Smooth muscle cell (in vitro differentiated cells): ENCODE results near the gene YTHDC1. TPM values are rescaled to one million over a fixed set of nuclear protein-coding genes. Genes with fewer than 3 reads are reported as not detected.

ENCODE experiments used
- DNase-seq: peaks from one replicate; lab custom pipeline; 2025; ENCODE audit not compliant: unreplicated experiment; lab: John Stamatoyannopoulos, UW
- H2AFZ ChIP-seq: fragments of 200-600 bp; sonication (generic); 2 replicates; pipeline ENCODE4 v1.6.0; 2016; ENCODE audit warnings: antibody characterized with exemption, low read depth, mild to moderate bottlenecking
- H3F3A ChIP-seq: fragments of 200-600 bp; sonication (generic); 2 replicates; pipeline ENCODE4 v1.6.0; 2017; ENCODE audit warnings: antibody characterized with exemption, low read depth
- H3K27ac ChIP-seq: fragments of 200-600 bp; sonication (generic); 2 replicates; pipeline ENCODE4 v1.5.1; 2016; ENCODE audit warnings: low read depth, mild to moderate bottlenecking
- H3K27me3 ChIP-seq: fragments of 200-600 bp; sonication (generic); 2 replicates; pipeline ENCODE4 v1.6.1; 2016; ENCODE audit warnings: low read depth, mild to moderate bottlenecking
- H3K36me3 ChIP-seq: fragments of 200-600 bp; sonication (generic); 2 replicates; pipeline ENCODE4 v1.5.1; 2016; ENCODE audit warnings: low read depth
- H3K4me1 ChIP-seq: fragments of 200-600 bp; sonication (generic); 2 replicates; pipeline ENCODE4 v1.5.1; 2016; ENCODE audit warnings: low read depth
- H3K4me2 ChIP-seq: fragments of 200-600 bp; sonication (generic); 2 replicates; pipeline ENCODE4 v1.6.0; 2016; ENCODE audit warnings: mild to moderate bottlenecking
- H3K4me3 ChIP-seq: fragments of 200-600 bp; sonication (generic); 2 replicates; pipeline ENCODE4 v1.5.1; 2016; ENCODE audit warnings: mild to moderate bottlenecking
- H3K79me2 ChIP-seq: fragments of 200-600 bp; sonication (generic); 2 replicates; pipeline ENCODE4 v1.6.0; 2016; ENCODE audit warnings: low read depth, mild to moderate bottlenecking
- H3K9ac ChIP-seq: fragments of 200-600 bp; sonication (generic); 2 replicates; pipeline ENCODE4 v1.6.0; 2016; ENCODE audit warnings: low read depth
- H3K9me3 ChIP-seq: fragments of 200-600 bp; sonication (generic); replicated peaks from 2 replicates; pipeline ENCODE4 v1.5.1; 2016; ENCODE audit warnings: low read depth
- H4K20me1 ChIP-seq: fragments of 200-600 bp; sonication (generic); 2 replicates; pipeline ENCODE4 v1.6.0; 2016; ENCODE audit warnings: low read depth
- WGBS: methylation state at CpG from one replicate; pipeline ENCODE4 v1.1.7; 2016; ENCODE audit warnings: low lambda C conversion rate; 5-methylcytosine and 5-hydroxymethylcytosine counted together
- polyA plus RNA-seq: library from polyadenylated mRNA; unstranded; fragments of >200 nt; fragmentation: Nextera tagmentation; extraction: Ambion mirVana; gene quantifications from 2 replicates; pipeline ENCODE4 v1.2.1, GENCODE V29; 2016
- total RNA-seq: library from RNA; depleted of rRNA; stranded (reverse); fragments of >200 nt; gene quantifications from 2 replicates; pipeline ENCODE4 v1.2.3, GENCODE V29; 2014
- TF ChIP-seq, protein P1 (sequence below): fragments of 200-600 bp; sonication (generic); IDR thresholded peaks from 2 replicates; pipeline ENCODE4 v1.5.1; 2017; ENCODE audit warnings: borderline replicate concordance, mild to moderate bottlenecking, antibody characterized with exemption; ENCODE audit not compliant: insufficient read depth, poor library complexity, severe bottlenecking

YTHDC1 gene
- 59.1 and 89.7 TPM in 2 replicates for total RNA-seq
- polyA plus RNA-seq, result 34.3 and 49.0 TPM in 2 replicates

- TF ChIP-seq, protein P1, sequence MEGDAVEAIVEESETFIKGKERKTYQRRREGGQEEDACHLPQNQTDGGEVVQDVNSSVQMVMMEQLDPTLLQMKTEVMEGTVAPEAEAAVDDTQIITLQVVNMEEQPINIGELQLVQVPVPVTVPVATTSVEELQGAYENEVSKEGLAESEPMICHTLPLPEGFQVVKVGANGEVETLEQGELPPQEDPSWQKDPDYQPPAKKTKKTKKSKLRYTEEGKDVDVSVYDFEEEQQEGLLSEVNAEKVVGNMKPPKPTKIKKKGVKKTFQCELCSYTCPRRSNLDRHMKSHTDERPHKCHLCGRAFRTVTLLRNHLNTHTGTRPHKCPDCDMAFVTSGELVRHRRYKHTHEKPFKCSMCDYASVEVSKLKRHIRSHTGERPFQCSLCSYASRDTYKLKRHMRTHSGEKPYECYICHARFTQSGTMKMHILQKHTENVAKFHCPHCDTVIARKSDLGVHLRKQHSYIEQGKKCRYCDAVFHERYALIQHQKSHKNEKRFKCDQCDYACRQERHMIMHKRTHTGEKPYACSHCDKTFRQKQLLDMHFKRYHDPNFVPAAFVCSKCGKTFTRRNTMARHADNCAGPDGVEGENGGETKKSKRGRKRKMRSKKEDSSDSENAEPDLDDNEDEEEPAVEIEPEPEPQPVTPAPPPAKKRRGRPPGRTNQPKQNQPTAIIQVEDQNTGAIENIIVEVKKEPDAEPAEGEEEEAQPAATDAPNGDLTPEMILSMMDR, result no peak
- DNase-seq, result peak; percentile 71
- Histone ChIP-seq H3K36me3 (no peaks in the 10 kb centered on the region), H3F3A (no peaks in the 10 kb centered on the region), H3K4me2 (peak within 1 kb of the TSS; percentile 89), H3K9me3 (no peaks in the 10 kb centered on the region), H4K20me1 (peaks cover 45% of the 10 kb centered on the region), H3K27ac (peak within 1 kb of the TSS; percentile 99), H3K4me1 (peaks cover 16% of the 10 kb centered on the region), H2AFZ (peak within 1 kb of the TSS; percentile 96), H3K79me2 (peaks cover 51% of the 10 kb centered on the region), H3K27me3 (no peaks in the 10 kb centered on the region), H3K4me3 (peak within 1 kb of the TSS; percentile 90), H3K9ac (peak within 1 kb of the TSS; percentile 99)
- 2% methylated on average over 61 of the region's 67 CpGs for WGBS
Measured at GRCh38 chr4:68349649-68350360, at the start of gene YTHDC1. Gene YTHDC1, minus strand, starts transcription at chr4:68350090. Its CDS starts 337 bp downstream, at chr4:68349753.

- Histone ChIP-seq H3K27ac (no peak overlapping the region), H3K9ac (no peak overlapping the region), H3K27me3 (no peaks in the 10 kb centered on the region), H2AFZ (no peak overlapping the region), H3K4me2 (no peak overlapping the region), H3K4me3 (no peak overlapping the region), H3K9me3 (no peaks in the 10 kb centered on the region), H3K79me2 (no peaks in the 10 kb centered on the region), H3K4me1 (no peaks in the 10 kb centered on the region), H4K20me1 (no peaks in the 10 kb centered on the region), H3K36me3 (no peaks in the 10 kb centered on the region), H3F3A (no peaks in the 10 kb centered on the region)
- DNase-seq, result no peak
- WGBS, result 94% methylated on average over 4 of the region's 4 CpGs
- TF ChIP-seq, protein P1, result no peak
Measured at GRCh38 chr4:68399306-68399705, 49.4 kb upstream of the YTHDC1 start.

DNA sequence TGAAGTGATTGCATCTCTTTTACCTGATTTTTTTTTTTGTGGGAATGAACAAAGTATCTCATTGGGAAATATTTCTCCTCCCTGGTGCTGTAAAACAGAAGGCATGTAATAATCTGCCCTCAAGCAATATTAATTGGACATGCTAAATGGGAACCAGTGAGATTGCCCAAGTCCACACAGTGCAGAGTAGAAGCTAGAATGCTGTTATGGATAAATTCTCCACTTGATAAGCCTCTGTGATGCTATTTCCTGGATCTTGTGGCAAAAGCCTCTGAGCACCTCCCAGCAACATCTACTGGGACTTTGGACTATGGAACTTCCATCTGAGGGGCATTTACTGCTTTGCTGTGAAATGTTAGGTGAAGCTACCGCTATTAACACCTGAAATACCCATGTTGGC is 46.9 kb upstream of the YTHDC1 start:
- Histone ChIP-seq H3K27me3 (peaks cover 4% of the 10 kb centered on the region), H3K4me3 (no peak overlapping the region), H3K9ac (no peak overlapping the region), H3K36me3 (no peaks in the 10 kb centered on the region), H2AFZ (no peak overlapping the region), H3F3A (no peaks in the 10 kb centered on the region), H3K4me2 (no peak overlapping the region), H3K4me1 (no peaks in the 10 kb centered on the region), H3K79me2 (no peaks in the 10 kb centered on the region), H3K27ac (no peak overlapping the region), H3K9me3 (no peaks in the 10 kb centered on the region), H4K20me1 (no peaks in the 10 kb centered on the region)
- 100% methylated on average over 1 of the region's 1 CpG for WGBS
- DNase-seq, result no peak
- TF ChIP-seq, protein P1, result no peak

DNA sequence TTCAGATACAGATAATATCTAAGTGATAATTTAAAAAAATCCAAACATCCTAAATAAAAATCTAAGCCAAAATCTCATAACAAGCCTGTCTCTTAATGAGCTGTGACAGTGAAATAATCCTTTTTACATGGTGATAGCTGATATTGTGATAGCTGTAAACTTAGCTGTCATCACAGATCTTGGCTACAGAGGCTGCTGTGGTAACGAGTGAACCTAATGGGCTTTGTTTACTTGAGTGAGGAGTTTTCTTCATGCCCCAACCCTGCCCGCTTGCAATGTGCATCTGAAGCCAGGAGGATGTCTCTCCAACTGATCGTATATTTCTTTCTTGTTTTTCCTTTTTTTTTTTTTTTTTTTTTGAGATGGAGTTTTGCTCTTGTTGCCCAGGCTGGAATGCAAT is 41.5 kb upstream of the YTHDC1 start:
- Histone ChIP-seq H3K4me2 (no peak overlapping the region), H3K27me3 (peaks cover 15% of the 10 kb centered on the region), H3K9me3 (no peaks in the 10 kb centered on the region), H4K20me1 (no peaks in the 10 kb centered on the region), H3K4me3 (no peak overlapping the region), H3K36me3 (no peaks in the 10 kb centered on the region), H3K79me2 (no peaks in the 10 kb centered on the region), H3K27ac (no peak overlapping the region), H3F3A (no peaks in the 10 kb centered on the region), H2AFZ (no peak overlapping the region), H3K4me1 (no peaks in the 10 kb centered on the region), H3K9ac (no peak overlapping the region)
- WGBS, result 29% methylated on average over 3 of the region's 3 CpGs
- no peak for DNase-seq
- TF ChIP-seq, protein P1, result no peak
